H1 (cell line): ENCODE results near the gene ROGDI. TPM values are rescaled to one million over a fixed set of nuclear protein-coding genes. Genes with fewer than 3 reads are reported as not detected.

Experiments used
- CTCF ChIA-PET: fragments of 300-600 bp; sonication (Branson Sonifier 250); formaldehyde crosslinking; loops from one replicate; lab custom pipeline; 2021; ENCODE audit not compliant: partially characterized antibody; lab: Charles Lee
- POLR2A ChIA-PET: fragments of 300-600 bp; sonication (Branson Sonifier 250); formaldehyde crosslinking; loops from one replicate; lab custom pipeline; 2021; ENCODE audit warnings: inconsistent platforms; ENCODE audit not compliant: partially characterized antibody; lab: Charles Lee
- DNase-seq, 2 experiments: peaks; one replicate each; pipeline versions ENCODE4 v3.0.0 to v3.0.0-alpha.2; 2010 to 2022; ENCODE audit warnings: low spot score in 2 of 2, low read depth in 1 of 2, mixed read lengths in 1 of 2
- FAIRE-seq: peaks from 2 replicates; lab custom pipeline; 2011; peaks lifted over from hg19 to GRCh38; lab: Jason Lieb, UNC
- H2AFZ ChIP-seq: 2 replicates; pipeline ENCODE4 v1.8.1; 2012; ENCODE audit warnings: low read length, inconsistent platforms
- H2AK5ac ChIP-seq: 2 replicates; pipeline ENCODE4 v1.6.1; 2013; ENCODE audit warnings: low read depth, low read length
- H2BK120ac ChIP-seq: replicated peaks from 2 replicates; pipeline ENCODE3; 2013; ENCODE audit warnings: low read depth, low read length, inconsistent platforms
- H2BK12ac ChIP-seq: 2 replicates; pipeline ENCODE4 v1.6.1; 2013; ENCODE audit warnings: low read depth, low read length
- H2BK15ac ChIP-seq: 2 replicates; pipeline ENCODE4 v1.6.1; 2013; ENCODE audit warnings: low read length
- H2BK20ac ChIP-seq: 2 replicates; pipeline ENCODE4 v1.6.1; 2013; ENCODE audit warnings: low read length
- H2BK5ac ChIP-seq: 2 replicates; pipeline ENCODE4 v1.6.1; 2013; ENCODE audit warnings: low read depth, low read length
- H3K14ac ChIP-seq: 2 replicates; pipeline ENCODE4 v1.6.1; 2013; ENCODE audit warnings: inconsistent platforms; ENCODE audit not compliant: insufficient read length
- H3K18ac ChIP-seq: 2 replicates; pipeline ENCODE4 v1.6.1; 2013; ENCODE audit warnings: low read length; ENCODE audit errors: extremely low read depth
- H3K23ac ChIP-seq: 2 replicates; pipeline ENCODE4 v1.6.1; 2013; ENCODE audit warnings: inconsistent platforms; ENCODE audit not compliant: insufficient read length
- H3K23me2 ChIP-seq: 2 replicates; pipeline ENCODE4 v1.6.1; 2013; ENCODE audit warnings: low read depth, low read length
- H3K27ac ChIP-seq: 2 replicates; pipeline ENCODE4 v1.6.1; 2011; ENCODE audit warnings: low read depth, low read length, inconsistent platforms
- H3K27me3 ChIP-seq, 4 experiments: replicated peaks in 1 of 4; 1 replicate in 1 of 4; 2 replicates in 3 of 4; pipeline versions ENCODE4 v1.6.1 to v1.8.1; 2011 to 2013; ENCODE audit warnings: low read length in 3 of 4, mild to moderate bottlenecking in 3 of 4, inconsistent platforms in 2 of 4, mixed read lengths in 2 of 4, moderate library complexity in 1 of 4; ENCODE audit not compliant: control insufficient read depth in 3 of 4, insufficient read depth in 3 of 4; ENCODE audit errors: extremely low read depth in 1 of 4
- H3K36me3 ChIP-seq, 4 experiments: 2 replicates each; pipeline versions ENCODE4 v1.6.1 to v1.8.1; 2011 to 2013; ENCODE audit warnings: mild to moderate bottlenecking in 4 of 4, low read length in 3 of 4, moderate library complexity in 2 of 4, control low read depth in 1 of 4, inconsistent platforms in 1 of 4; ENCODE audit not compliant: insufficient read depth in 4 of 4, control insufficient read depth in 2 of 4
- H3K4ac ChIP-seq: replicated peaks from 2 replicates; pipeline ENCODE3; 2013; ENCODE audit warnings: low read length, low read depth, mixed read lengths, inconsistent platforms; ENCODE audit not compliant: insufficient read length
- H3K4me1 ChIP-seq, 4 experiments: replicated peaks in 1 of 4; 1 replicate in 1 of 4; 2 replicates in 3 of 4; pipeline versions ENCODE4 v1.6.1 to v1.8.1; 2011 to 2013; ENCODE audit warnings: low read length in 3 of 4, inconsistent platforms in 2 of 4, mixed read lengths in 1 of 4; ENCODE audit not compliant: insufficient read depth in 4 of 4, control insufficient read depth in 3 of 4
- H3K4me2 ChIP-seq, 2 experiments: 2 replicates each; pipeline versions ENCODE4 v1.6.1 to v1.8.1; 2011 to 2013; ENCODE audit warnings: low read depth in 2 of 2, low read length in 2 of 2, control low read depth in 1 of 2, inconsistent platforms in 1 of 2, mild to moderate bottlenecking in 1 of 2; ENCODE audit not compliant: insufficient read depth in 1 of 2
- H3K4me3 ChIP-seq, 4 experiments: fragments of 200-600, 300-600 bp in 1 of 4; sonication (generic), shearing (Covaris generic), sonication (Bioruptor Twin) in 1 of 4; 2 replicates each; pipeline versions ENCODE4 v1.5.1 to v1.8.1; 2011 to 2016; ENCODE audit warnings: low read length in 4 of 4, low read depth in 3 of 4, control low read depth in 2 of 4, inconsistent platforms in 2 of 4, mild to moderate bottlenecking in 2 of 4, mixed read lengths in 1 of 4, moderate library complexity in 1 of 4; ENCODE audit not compliant: insufficient read depth in 2 of 4; ENCODE audit errors: extremely low read depth in 1 of 4
- H3K56ac ChIP-seq: replicated peaks from 2 replicates; pipeline ENCODE3; 2013; ENCODE audit warnings: low read depth, mild to moderate bottlenecking, mixed read lengths, low read length, inconsistent platforms; ENCODE audit not compliant: insufficient read length
- H3K79me1 ChIP-seq: 2 replicates; pipeline ENCODE4 v1.6.1; 2013; ENCODE audit warnings: low read depth, low read length, control low read depth
- H3K79me2 ChIP-seq, 2 experiments: 2 replicates each; pipeline versions ENCODE4 v1.6.1 to v1.8.1; 2012 to 2013; ENCODE audit warnings: low read length in 2 of 2, mild to moderate bottlenecking in 2 of 2, inconsistent platforms in 1 of 2; ENCODE audit not compliant: insufficient read depth in 2 of 2, control insufficient read depth in 1 of 2
- H3K9ac ChIP-seq, 4 experiments: replicated peaks in 1 of 4; 1 replicate in 1 of 4; 2 replicates in 3 of 4; pipeline versions ENCODE4 v1.6.1 to v1.8.1; 2011 to 2013; ENCODE audit warnings: low read depth in 3 of 4, low read length in 3 of 4, control low read depth in 2 of 4, mild to moderate bottlenecking in 2 of 4, moderate library complexity in 2 of 4, inconsistent platforms in 1 of 4; ENCODE audit errors: extremely low read depth in 1 of 4
- H3K9me3 ChIP-seq, 2 experiments: 2 replicates each; pipeline versions ENCODE4 v1.6.1 to v1.8.1; 2012 to 2013; ENCODE audit warnings: mild to moderate bottlenecking in 2 of 2, moderate library complexity in 2 of 2, control low read depth in 1 of 2, inconsistent platforms in 1 of 2, low read depth in 1 of 2, low read length in 1 of 2, mixed read lengths in 1 of 2; ENCODE audit not compliant: insufficient read depth in 2 of 2
- H4K20me1 ChIP-seq, 2 experiments: replicated peaks in 1 of 2; 2 replicates each; pipeline versions ENCODE3 to v1.8.1; 2011 to 2013; ENCODE audit warnings: inconsistent platforms in 2 of 2, low read length in 2 of 2, mild to moderate bottlenecking in 1 of 2; ENCODE audit not compliant: insufficient read depth in 2 of 2, control insufficient read depth in 1 of 2
- H4K5ac ChIP-seq: 2 replicates; pipeline ENCODE4 v1.6.1; 2013; ENCODE audit warnings: low read length, low read depth, mixed read lengths, inconsistent platforms; ENCODE audit not compliant: insufficient read length
- H4K8ac ChIP-seq: 2 replicates; pipeline ENCODE4 v1.8.0; 2013; ENCODE audit warnings: mild to moderate bottlenecking, moderate library complexity, low read length, inconsistent platforms; ENCODE audit not compliant: insufficient read depth; ENCODE audit errors: extremely low read depth
- H4K91ac ChIP-seq: replicated peaks from 2 replicates; pipeline ENCODE3; 2013; ENCODE audit warnings: low read length, mixed read lengths, inconsistent platforms; ENCODE audit not compliant: insufficient read length
- SIRT6 ChIP-seq: IDR thresholded peaks from one replicate; pipeline ENCODE4 v1.7.1; 2012; ENCODE audit warnings: low read length, inconsistent platforms
- WGBS, 2 experiments: shearing (Covaris generic) in 1 of 2; methylation state at CpG; one replicate each; pipeline versions ENCODE4 v1.1.6 to v1.1.7; 2013 to 2015; ENCODE audit warnings: low lambda C conversion rate in 2 of 2, mixed read lengths in 2 of 2, inconsistent platforms in 1 of 2, low coverage in 1 of 2, missing lambda C conversion rate in 1 of 2; ENCODE audit not compliant: insufficient replicate concordance in 2 of 2, insufficient coverage in 1 of 2, insufficient read length in 1 of 2; ENCODE audit errors: extremely low coverage in 1 of 2, missing lambda C conversion rate in 1 of 2; 5-methylcytosine and 5-hydroxymethylcytosine counted together
- polyA plus RNA-seq, 7 experiments: library from polyadenylated mRNA; depleted of rRNA in 3 of 7; stranded (reverse) in 5 of 7; unstranded in 2 of 7; fragments of >200 nt in 5 of 7; fragments of 200-250 nt in 2 of 7; gene quantifications; 1 replicate in 5 of 7; 2 replicates in 1 of 7; 4 replicates in 1 of 7; pipeline versions ENCODE4 v1.2.1 to v1.2.3, GENCODE V29; 2011 to 2013; ENCODE audit warnings: missing spikeins in 2 of 7, mixed read lengths in 2 of 7
- total RNA-seq: library from RNA; stranded (reverse); fragmentation: NEBNext Ultra II Directional; extraction: Animal tissue kit (Norgen Biotek cat#: 25700); gene quantifications from 2 replicates; pipeline ENCODE4 v1.2.1, GENCODE V29; 2021

The ROGDI gene
- total and polyA plus RNA-seq, 2 of the 8 experiments (the other 6 are each of a cell fraction or from before 2014, with no cell fraction given) = 27.4 to 68.4 TPM

DNA sequence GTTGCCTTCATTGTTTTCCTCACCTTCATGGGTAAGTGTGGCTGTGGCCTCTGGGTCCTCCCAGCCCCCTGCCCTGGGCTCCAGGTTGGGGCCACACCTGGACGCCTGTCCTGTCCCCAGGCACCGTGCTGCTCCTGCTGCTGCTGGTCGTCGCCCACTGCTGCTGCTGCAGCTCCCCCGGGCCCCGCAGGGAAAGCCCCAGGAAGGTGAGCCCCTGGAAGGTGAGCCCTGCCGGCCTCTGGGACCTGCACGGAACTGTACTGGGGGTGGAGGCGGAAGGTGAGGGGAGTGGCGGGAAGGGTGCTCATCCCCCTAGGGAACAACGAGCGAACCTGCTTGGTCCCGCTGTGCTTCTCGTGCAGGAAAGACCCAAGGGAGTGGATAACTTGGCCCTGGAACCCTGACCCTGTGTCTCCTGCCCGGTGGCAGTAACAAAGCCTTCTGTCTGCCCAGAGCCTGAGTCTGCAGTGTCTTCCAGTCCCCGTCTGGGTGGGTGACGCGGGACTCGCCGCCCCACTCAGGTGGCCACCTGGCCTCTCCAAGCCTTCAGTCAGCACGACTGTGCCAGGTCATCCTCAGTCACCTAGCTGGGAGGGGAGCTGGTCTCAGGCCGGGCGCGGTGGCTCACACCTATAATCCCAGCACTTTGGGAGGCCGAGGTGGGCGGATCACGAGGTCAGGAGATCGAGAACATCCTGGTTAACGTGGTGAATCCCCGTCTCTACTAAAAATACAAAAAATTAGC is 6.4 kb downstream of the ROGDI start:
- Histone ChIP-seq H2AK5ac (no peak overlapping the region), H3K18ac (no peak overlapping the region), H2BK20ac (no peak overlapping the region), H2AFZ (no peak overlapping the region), H2BK12ac (no peak overlapping the region), H3K23me2 (no peaks in the 10 kb centered on the region), H3K36me3 (peaks cover 0 to 2% (median 0%) of the 10 kb centered on the region in 4 experiments; a peak in 3 of 8 replicates), H4K91ac (no peak overlapping the region), H3K9ac (no peak overlapping the region), H4K20me1 (peaks cover 0 to 4% of the 10 kb centered on the region in 2 experiments), H4K8ac (no peak overlapping the region), H2BK15ac (no peak overlapping the region), H3K9me3 (no peaks in the 10 kb centered on the region), H3K4ac (no peak overlapping the region), H3K27ac (no peak overlapping the region), H3K79me1 (no peaks in the 10 kb centered on the region), H2BK5ac (no peak overlapping the region), H3K23ac (no peak overlapping the region), H3K14ac (no peak overlapping the region), H4K5ac (no peak overlapping the region), H3K4me2 (no peak overlapping the region), H3K27me3 (no peaks in the 10 kb centered on the region), H2BK120ac (no peak overlapping the region), H3K79me2 (no peaks in the 10 kb centered on the region), H3K4me3 (no peak overlapping the region), H3K56ac (no peak overlapping the region), H3K4me1 (peaks cover 0 to 5% (median 2%) of the 10 kb centered on the region in 4 experiments; a peak in 4 of 7 replicates)
- ChIA-PET CTCF (interaction anchor here (0.7 kb wide), 1 partner anchor 79 kb away, joined by 3 read pairs; no protein-coding TSS in a partner anchor), POLR2A (interaction anchor here (0.7 to 1.2 kb wide), 2 partner anchors 11 to 49 kb away, joined by 4 read pairs; no protein-coding TSS in a partner anchor)
- FAIRE-seq (no peak), DNase-seq (no peak)
- 93% methylated on average over 25 of the region's 30 CpGs; no CpG with 5 or more reads in 1 of the 2 experiments for WGBS, 2 experiments
- TF ChIP-seq SIRT6 = no peak
